Transverse colon (tissue), 4 donors: ENCODE measurements around the gene AIFM1. TPM values are rescaled to one million over a fixed set of nuclear protein-coding genes. Genes with fewer than 3 reads are reported as not detected.

Source experiments
- DNase-seq: peaks from one replicate; pipeline ENCODE4 v3.0.0-alpha.2; 2019
- H3K27ac ChIP-seq, 4 donors: fragments of 200-600 bp; sonication (generic); 2 replicates each; pipeline ENCODE4 v1.5.1; 2016 to 2018; ENCODE audit warnings: inconsistent platforms in 4 of 4
- H3K27me3 ChIP-seq: fragments of 200-600 bp; sonication (generic); 2 replicates; pipeline ENCODE4 v1.5.1; 2017; ENCODE audit warnings: inconsistent platforms
- H3K36me3 ChIP-seq, 4 donors: fragments of 200-600 bp; sonication (generic); 2 replicates each; pipeline ENCODE4 v1.5.1; 2017 to 2019; ENCODE audit warnings: inconsistent platforms in 4 of 4
- H3K4me1 ChIP-seq, 4 donors: fragments of 200-600 bp; sonication (generic); 2 replicates each; pipeline ENCODE4 v1.5.1; 2017 to 2020; ENCODE audit warnings: inconsistent platforms in 4 of 4
- H3K4me3 ChIP-seq, 4 donors: fragments of 200-600 bp; sonication (generic); 1 replicate in 1 of 4; 2 replicates in 3 of 4; pipeline versions ENCODE4 v1.5.1 to v1.6.1; 2017 to 2019; ENCODE audit warnings: inconsistent platforms in 4 of 4
- H3K9me3 ChIP-seq, 2 donors: fragments of 200-600 bp; sonication (generic); 2 replicates each; pipeline ENCODE4 v1.5.1; 2017 to 2019; ENCODE audit warnings: inconsistent platforms in 2 of 2
- EP300 ChIP-seq: sonication (generic); formaldehyde crosslinking; IDR thresholded peaks from one replicate; pipeline ENCODE4 v1.6.1; 2017; ENCODE audit warnings: antibody characterized with exemption, low read depth
- POLR2A ChIP-seq: fragments of 450-650 bp; IDR thresholded peaks from one replicate; pipeline ENCODE4 v1.6.1; 2016; ENCODE audit warnings: antibody characterized with exemption, mild to moderate bottlenecking, moderate library complexity
- POLR2AphosphoS5 ChIP-seq, 3 donors: sonication (generic); formaldehyde crosslinking; IDR thresholded peaks; one replicate each; pipeline ENCODE4 v1.6.1; 2016; ENCODE audit warnings: antibody characterized with exemption in 3 of 3
- WGBS, 2 donors: methylation state at CpG; one replicate each; pipeline ENCODE4 v1.1.5; 2018; ENCODE audit warnings: low coverage in 1 of 2; 5-methylcytosine and 5-hydroxymethylcytosine counted together
- in situ Hi-C, 4 donors: fragments of 200-750 bp; cut with MboI; loops; one replicate each; pipeline versions ENCODE4 v1.15.0 to v1.15.1; 2017; ENCODE audit warnings: low sequenced_read_pairs in 3 of 4, low pct_ligation_motif_present in 1 of 4, low pct_unique_long_range_greater_than_20kb in 1 of 4
- intact Hi-C: fragments of 100-400 bp; cut with DNase I; formaldehyde crosslinking; loops from one replicate; pipeline ENCODE4 v1.15.1; 2023; ENCODE audit warnings: low total_unique reads
- total RNA-seq, 4 donors: library from RNA; depleted of rRNA; stranded (reverse); fragments of >200 nt; gene quantifications; one replicate each; pipeline ENCODE4 v1.1.0, GENCODE V29; 2016
- TF ChIP-seq, protein P1 (sequence below), 5 experiments: fragments of 200-600 bp in 3 of 5; fragments of 450-650 bp in 2 of 5; sonication (generic) in 3 of 5; IDR thresholded peaks; 1 replicate in 2 of 5; 2 replicates in 3 of 5; pipeline ENCODE4 v1.5.1; 2016 to 2017; ENCODE audit warnings: antibody characterized with exemption in 5 of 5, inconsistent platforms in 3 of 5, mild to moderate bottlenecking in 2 of 5, moderate library complexity in 1 of 5

Gene AIFM1
- total RNA-seq, 4 donors from 2014 or later, result 5.6 to 39.5 (median 28.1) TPM

DNA sequence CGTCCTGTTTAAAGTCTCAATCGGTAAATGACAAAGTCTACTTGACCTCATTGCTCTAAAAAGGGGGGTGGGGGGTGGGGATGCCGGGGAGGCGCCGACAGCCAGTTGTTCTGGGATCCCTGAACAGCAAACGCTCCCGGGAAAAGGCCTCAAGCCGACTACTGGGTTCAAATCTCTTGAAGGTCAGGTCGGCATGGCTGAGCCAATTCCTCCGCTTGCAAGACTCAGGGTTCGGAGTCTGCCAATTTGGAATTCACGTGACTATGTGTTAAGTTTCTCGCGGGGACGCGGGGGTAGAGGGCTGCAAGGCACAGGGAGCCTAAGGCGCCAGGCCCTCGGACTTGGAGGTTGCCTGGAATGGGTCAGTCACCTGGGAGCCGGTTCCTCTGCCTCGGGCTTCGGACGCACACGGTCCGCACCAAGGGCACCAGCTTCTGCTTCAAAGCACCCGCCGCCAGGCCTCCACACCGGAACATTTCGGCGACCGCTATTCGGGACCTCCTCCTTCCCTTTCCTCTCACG, 399 bp downstream of the AIFM1 start:
- DNase-seq, result no peak
- peaks cover 0 to 14% (median 3%) of the 10 kb centered on the region in 4 donors for H3K4me1 ChIP-seq
- in situ Hi-C loops, result no loop called here
- H3K9me3 ChIP-seq, result no peaks in the 10 kb centered on the region
- H3K4me3 ChIP-seq, result peak overlapping the region; percentile 53 to 77 (median 60)
- H3K27me3 ChIP-seq, result no peaks in the 10 kb centered on the region
- H3K36me3 ChIP-seq, result no peaks in the 10 kb centered on the region
- TF ChIP-seq EP300 (no peak), POLR2AphosphoS5 (IDR thresholded peaks at IDR 0.05) (no peak), POLR2A (no peak)
- TF ChIP-seq, protein P1, sequence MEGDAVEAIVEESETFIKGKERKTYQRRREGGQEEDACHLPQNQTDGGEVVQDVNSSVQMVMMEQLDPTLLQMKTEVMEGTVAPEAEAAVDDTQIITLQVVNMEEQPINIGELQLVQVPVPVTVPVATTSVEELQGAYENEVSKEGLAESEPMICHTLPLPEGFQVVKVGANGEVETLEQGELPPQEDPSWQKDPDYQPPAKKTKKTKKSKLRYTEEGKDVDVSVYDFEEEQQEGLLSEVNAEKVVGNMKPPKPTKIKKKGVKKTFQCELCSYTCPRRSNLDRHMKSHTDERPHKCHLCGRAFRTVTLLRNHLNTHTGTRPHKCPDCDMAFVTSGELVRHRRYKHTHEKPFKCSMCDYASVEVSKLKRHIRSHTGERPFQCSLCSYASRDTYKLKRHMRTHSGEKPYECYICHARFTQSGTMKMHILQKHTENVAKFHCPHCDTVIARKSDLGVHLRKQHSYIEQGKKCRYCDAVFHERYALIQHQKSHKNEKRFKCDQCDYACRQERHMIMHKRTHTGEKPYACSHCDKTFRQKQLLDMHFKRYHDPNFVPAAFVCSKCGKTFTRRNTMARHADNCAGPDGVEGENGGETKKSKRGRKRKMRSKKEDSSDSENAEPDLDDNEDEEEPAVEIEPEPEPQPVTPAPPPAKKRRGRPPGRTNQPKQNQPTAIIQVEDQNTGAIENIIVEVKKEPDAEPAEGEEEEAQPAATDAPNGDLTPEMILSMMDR (IDR thresholded peaks at IDR 0.05), result no peak
- 53% methylated on average over 30 of the region's 32 CpGs; no CpG with 5 or more reads in 1 of the 2 donors for WGBS, 2 donors
- intact Hi-C loops, result no loop called here
- peak overlapping the region; percentile 89 to 94 (median 90) for H3K27ac ChIP-seq

DNA sequence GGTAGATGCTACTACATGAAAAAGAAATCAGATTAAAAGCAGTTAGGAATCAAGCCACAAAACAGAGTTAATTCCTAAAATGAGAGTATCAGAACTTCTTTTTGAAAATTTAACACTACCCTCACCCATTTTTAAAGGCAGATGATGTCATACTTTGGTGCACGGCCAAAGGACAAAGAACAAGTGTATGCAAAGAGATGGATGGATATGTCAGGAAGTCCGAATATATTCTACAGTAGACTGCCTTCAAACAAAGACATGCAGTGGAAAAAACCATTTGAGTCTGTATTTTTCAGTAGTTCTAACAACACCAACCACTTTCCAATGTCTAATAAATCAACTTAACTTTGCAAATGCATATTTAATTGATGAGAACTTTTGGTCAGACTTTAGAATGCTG, 2.2 kb downstream of the AIFM1 start:
- Histone ChIP-seq H3K27me3 (no peaks in the 10 kb centered on the region), H3K27ac (no peak overlapping the region), H3K4me3 (no peak overlapping the region), H3K4me1 (peaks cover 0 to 14% (median 3%) of the 10 kb centered on the region in 4 donors), H3K36me3 (no peaks in the 10 kb centered on the region), H3K9me3 (no peaks in the 10 kb centered on the region)
- intact Hi-C loops, result no loop called here
- DNase-seq, result no peak
- WGBS, 2 donors, result 44 to 56% methylated on average over 2 of the region's 2 CpGs
- in situ Hi-C loops, result no loop called here
- no peak for TF ChIP-seq POLR2AphosphoS5 (IDR thresholded peaks at IDR 0.05)
- TF ChIP-seq EP300, result no peak
- TF ChIP-seq, protein P1 (IDR thresholded peaks at IDR 0.05), result no peak
- no peak for TF ChIP-seq POLR2A

DNA sequence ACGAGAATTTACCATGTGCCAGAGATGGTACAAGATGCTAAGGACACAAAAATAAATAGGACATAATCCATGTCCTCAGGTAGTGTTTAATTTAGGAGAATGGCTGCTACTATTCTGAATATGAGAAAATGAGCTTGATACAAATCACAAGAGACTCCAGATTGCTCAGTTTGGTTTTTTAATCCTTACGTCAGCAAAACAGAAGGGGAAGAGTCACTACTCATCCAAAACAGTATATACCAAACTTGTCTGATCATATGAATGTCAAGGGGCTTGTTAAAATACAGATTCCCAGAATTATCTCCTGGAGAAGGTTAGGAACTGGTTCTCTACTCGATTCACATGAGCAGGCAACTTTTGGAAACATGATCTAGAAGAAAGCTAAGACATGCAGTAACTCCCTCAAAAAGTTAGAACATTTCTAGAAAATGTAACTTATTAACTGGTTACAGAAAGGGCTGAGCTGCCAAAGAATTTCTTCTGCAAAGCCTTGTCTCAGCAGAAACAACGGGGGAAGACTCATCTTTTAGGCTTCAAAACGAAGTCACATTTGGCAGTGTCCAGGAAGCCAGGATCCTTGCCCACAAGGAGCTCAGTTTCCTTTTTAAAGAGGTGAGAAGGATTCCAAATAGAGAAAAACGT, 3.4 kb downstream of the AIFM1 start:
- in situ Hi-C loops (no loop called here), intact Hi-C loops (no loop called here)
- H3K9me3 ChIP-seq, result no peaks in the 10 kb centered on the region
- no peak for DNase-seq
- TF ChIP-seq EP300 (no peak), POLR2A (no peak)
- no peaks in the 10 kb centered on the region for H3K27me3 ChIP-seq
- WGBS, 2 donors, result 46 to 67% methylated on average over 2 to 6 of the region's 6 CpGs
- H3K4me1 ChIP-seq, result peaks cover 0 to 14% (median 3%) of the 10 kb centered on the region in 4 donors
- no peaks in the 10 kb centered on the region for H3K36me3 ChIP-seq
- H3K4me3 ChIP-seq, result no peak overlapping the region
- no peak overlapping the region for H3K27ac ChIP-seq

GRCh38 chrX:130159776-130160175, 5.9 kb downstream of the AIFM1 start:
- intact Hi-C loops (no loop called here), in situ Hi-C loops (no loop called here)
- H3K27ac ChIP-seq, result no peak overlapping the region
- DNase-seq, result no peak
- no peaks in the 10 kb centered on the region for H3K36me3 ChIP-seq
- TF ChIP-seq POLR2A, result no peak
- no peak for TF ChIP-seq EP300
- TF ChIP-seq, protein P1 (IDR thresholded peaks at IDR 0.05), result no peak
- TF ChIP-seq POLR2AphosphoS5 (IDR thresholded peaks at IDR 0.05), result no peak
- H3K4me1 ChIP-seq, result peaks cover 0 to 7% (median 3%) of the 10 kb centered on the region in 4 donors
- no peaks in the 10 kb centered on the region for H3K9me3 ChIP-seq
- WGBS, 2 donors, result 65% methylated on average over 4 of the region's 4 CpGs; no CpG with 5 or more reads in 1 of the 2 donors
- no peak overlapping the region for H3K4me3 ChIP-seq
- no peaks in the 10 kb centered on the region for H3K27me3 ChIP-seq
